T-helper 2 cell treated with Interferon-gamma antibody and Interleukin-4, amounts not matched to agents 5 μg/mL and 100 μg/mL, for 36 hours (primary cell): Measurements from ENCODE around the gene RUFY4.
"Not testable (repeated sequence)": the region's sequence is repeated elsewhere in the genome, so short reads cannot be mapped to it uniquely, and the experiment has no call there.

ENCODE experiments used
- DNase-seq: peaks from one replicate; pipeline ENCODE4 v3.0.0; 2021; ENCODE audit warnings: low spot score
- H3K27ac Mint-ChIP-seq: one replicate; pipeline ENCODE4 v1.8.0; 2021; ENCODE audit warnings: mild to moderate bottlenecking, mixed read lengths
- H3K27me3 Mint-ChIP-seq: one replicate; pipeline ENCODE4 v1.8.0; 2021; ENCODE audit warnings: low read depth, mixed read lengths
- H3K36me3 Mint-ChIP-seq: one replicate; pipeline ENCODE4 v1.8.0; 2021; ENCODE audit warnings: low read depth, mixed read lengths
- H3K4me1 Mint-ChIP-seq: one replicate; pipeline ENCODE4 v1.8.0; 2021; ENCODE audit warnings: low read depth, mixed read lengths
- H3K4me3 Mint-ChIP-seq: one replicate; pipeline ENCODE4 v1.8.0; 2022; ENCODE audit warnings: mild to moderate bottlenecking, moderate library complexity, mixed read lengths
- H3K9me3 Mint-ChIP-seq: one replicate; pipeline ENCODE4 v1.8.0; 2021; ENCODE audit warnings: mixed read lengths

Gene RUFY4

DNA sequence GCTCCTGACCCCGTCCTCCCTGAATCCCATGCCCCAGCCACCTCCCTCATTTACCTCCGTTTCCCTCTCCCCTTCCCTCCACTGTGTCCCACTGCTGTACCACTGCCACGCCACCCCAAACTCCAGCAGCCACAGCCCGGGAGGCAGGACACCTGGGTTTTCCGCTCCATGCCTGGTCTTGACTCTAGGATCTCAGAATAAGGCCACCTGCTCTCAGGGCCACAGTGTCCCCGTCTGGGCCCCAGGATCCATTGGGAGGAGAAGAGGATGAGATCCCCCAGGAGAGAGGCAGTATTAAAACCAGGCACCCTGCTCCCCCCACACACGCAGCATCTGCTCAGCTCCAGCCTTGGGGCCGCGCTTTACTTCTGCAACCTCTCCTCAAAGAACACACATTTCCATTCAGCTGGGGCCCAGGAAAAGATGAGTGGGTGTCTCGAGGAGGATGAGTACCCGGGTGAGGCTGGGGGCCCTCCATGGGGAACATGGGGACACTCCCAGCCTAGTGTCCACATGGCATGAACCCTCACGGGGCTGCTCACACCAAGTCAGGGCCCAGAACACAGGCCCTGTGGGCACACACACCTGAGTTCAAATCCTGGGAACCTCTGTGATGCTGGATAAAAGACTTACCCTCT lies 33.5 kb upstream of the RUFY4 start:
- peak overlapping the region; percentile 47 for H3K4me3 Mint-ChIP-seq
- no peaks in the 10 kb centered on the region for H3K9me3 Mint-ChIP-seq
- DNase-seq, result no peak
- peaks cover 17% of the 10 kb centered on the region for H3K27me3 Mint-ChIP-seq
- no peaks in the 10 kb centered on the region for H3K36me3 Mint-ChIP-seq
- peaks cover 9% of the 10 kb centered on the region for H3K4me1 Mint-ChIP-seq
- no peak overlapping the region for H3K27ac Mint-ChIP-seq

DNA sequence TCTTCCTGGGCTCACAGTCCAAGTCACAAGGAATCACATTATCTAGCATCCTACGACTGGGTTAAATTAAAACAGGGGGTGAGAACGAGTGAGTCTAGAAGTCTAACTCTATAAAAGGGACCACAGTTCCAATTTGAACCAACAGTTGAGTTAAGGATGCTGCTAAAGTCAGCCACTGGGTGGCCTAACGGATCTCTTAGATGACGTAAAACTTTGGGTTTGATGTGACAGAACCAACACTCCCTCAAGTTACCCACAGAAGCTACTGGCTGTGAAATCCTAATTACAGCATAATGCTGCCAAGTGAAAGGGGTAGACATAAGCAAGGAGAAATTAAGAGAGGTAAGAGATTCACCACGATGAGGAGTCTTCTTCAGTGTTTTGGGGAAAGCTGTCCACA lies 32.7 kb upstream of the RUFY4 start:
- Mint-ChIP-seq H3K9me3 (no peaks in the 10 kb centered on the region), H3K4me1 (peaks cover 13% of the 10 kb centered on the region), H3K27ac (peak overlapping the region; percentile 3), H3K4me3 (peak overlapping the region; percentile 5), H3K27me3 (peaks cover 17% of the 10 kb centered on the region), H3K36me3 (no peaks in the 10 kb centered on the region)
- DNase-seq, result no peak

DNA sequence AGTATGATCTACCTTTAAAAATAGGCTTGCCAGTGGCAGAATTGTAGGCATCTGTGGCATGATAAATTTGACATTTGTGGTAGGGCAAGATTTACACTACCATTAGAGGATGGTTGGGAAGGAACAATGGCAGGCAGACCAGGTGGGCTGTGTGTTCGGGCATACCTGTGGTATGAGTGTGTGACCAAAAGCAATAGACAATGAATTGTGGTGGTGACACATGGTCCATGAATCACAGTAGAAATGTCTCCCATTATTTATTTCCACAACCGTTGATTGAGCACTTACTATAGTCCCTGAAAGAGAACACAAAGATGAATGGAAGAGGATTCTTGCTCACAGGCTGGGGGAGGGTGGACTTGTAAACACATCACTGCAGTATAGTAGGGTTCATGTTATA lies 29.9 kb upstream of the RUFY4 start:
- H3K4me1 Mint-ChIP-seq, result peaks cover 16% of the 10 kb centered on the region
- H3K36me3 Mint-ChIP-seq, result peaks cover 7% of the 10 kb centered on the region

GRCh38 chr2:218040883-218041282 lies 28.2 kb upstream of the RUFY4 start:
- Mint-ChIP-seq H3K36me3 (peaks cover 7% of the 10 kb centered on the region), H3K27me3 (peaks cover 15% of the 10 kb centered on the region), H3K27ac (no peak overlapping the region), H3K4me1 (peaks cover 14% of the 10 kb centered on the region), H3K9me3 (peaks cover 19% of the 10 kb centered on the region), H3K4me3 (no peak overlapping the region)
- no peak for DNase-seq

More for the DNA sequence above, 29.9 kb upstream of the RUFY4 start:
- Mint-ChIP-seq H3K27me3 (peaks cover 15% of the 10 kb centered on the region), H3K27ac (peak overlapping the region; percentile 32), H3K9me3 (peaks cover 11% of the 10 kb centered on the region), H3K4me3 (no peak overlapping the region)
- DNase-seq, result no peak

DNA sequence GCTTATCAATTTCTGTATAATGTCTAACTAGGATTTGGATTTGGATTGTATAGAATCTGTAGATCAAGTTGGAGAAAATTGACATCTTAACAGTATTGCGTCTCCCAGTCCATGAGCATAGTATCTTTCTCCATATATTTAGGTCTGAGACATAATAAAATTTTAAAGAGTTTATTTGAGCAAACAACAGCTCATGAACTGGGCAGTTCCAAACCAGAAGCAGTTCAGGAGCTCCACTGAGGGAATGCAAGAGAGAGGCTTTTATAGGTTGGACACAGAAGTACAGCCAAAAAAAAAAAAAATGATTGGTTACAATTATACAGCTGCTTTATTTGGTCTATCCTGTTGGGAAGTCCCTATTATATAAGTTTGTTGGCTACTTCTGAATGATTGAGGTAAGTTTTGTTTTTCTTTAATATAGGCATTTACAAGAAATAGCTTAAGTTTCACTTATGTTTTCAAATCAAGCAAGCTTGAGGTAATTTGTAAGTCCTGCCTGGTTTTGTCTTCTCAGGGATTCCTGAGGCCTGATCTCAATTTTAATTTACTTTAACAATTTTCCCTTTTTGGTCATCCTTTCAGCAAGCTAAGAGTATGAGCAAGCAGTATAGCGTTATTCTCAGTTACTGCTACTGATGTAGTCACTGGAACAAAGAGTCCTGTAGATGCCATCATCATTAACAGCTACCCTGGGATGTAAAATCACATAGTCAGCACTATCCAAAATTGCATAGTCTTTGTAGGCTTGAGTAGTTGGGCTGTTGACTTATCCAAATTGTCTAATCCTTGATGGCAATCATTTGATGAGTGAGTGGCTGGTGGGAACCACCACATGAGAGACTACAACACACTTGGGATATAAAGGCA lies 27.5 kb upstream of the RUFY4 start:
- Mint-ChIP-seq H3K36me3 (peaks cover 7% of the 10 kb centered on the region), H3K9me3 (peaks cover 19% of the 10 kb centered on the region), H3K27me3 (peaks cover 15% of the 10 kb centered on the region), H3K4me1 (peaks cover 14% of the 10 kb centered on the region), H3K4me3 (no peak overlapping the region), H3K27ac (peak overlapping the region; percentile 73)
- no peak for DNase-seq

DNA sequence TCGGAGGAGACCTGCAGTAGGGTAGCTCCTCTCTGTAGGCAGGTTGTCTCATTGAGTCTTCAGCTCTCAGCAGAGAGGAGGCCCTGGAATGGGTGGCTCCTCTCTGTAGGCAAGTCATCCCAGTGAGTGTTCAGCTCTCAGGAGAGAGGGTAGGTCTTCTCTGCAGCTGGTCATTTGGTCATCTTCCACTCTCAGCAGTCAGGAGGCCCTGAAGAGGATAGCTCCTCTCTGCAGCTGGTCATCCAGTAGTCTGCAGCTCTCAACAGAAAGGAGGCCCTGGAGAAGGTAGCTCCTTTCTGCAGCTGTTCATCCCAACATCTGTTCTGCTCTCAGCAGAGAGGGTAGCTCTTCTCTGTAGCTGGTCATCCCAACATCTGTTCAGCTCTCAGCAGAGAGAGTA lies 26.0 kb upstream of the RUFY4 start:
- DNase-seq, result no peak
- peaks cover 12% of the 10 kb centered on the region for H3K27me3 Mint-ChIP-seq
- H3K27ac Mint-ChIP-seq, result no peak overlapping the region
- peaks cover 14% of the 10 kb centered on the region for H3K4me1 Mint-ChIP-seq
- no peak overlapping the region for H3K4me3 Mint-ChIP-seq
- H3K36me3 Mint-ChIP-seq, result peaks cover 7% of the 10 kb centered on the region
- peaks cover 19% of the 10 kb centered on the region for H3K9me3 Mint-ChIP-seq

GRCh38 chr2:218043701-218044109 lies 25.3 kb upstream of the RUFY4 start:
- no peak for DNase-seq
- Mint-ChIP-seq H3K4me3 (no peak overlapping the region), H3K4me1 (peaks cover 14% of the 10 kb centered on the region), H3K9me3 (peaks cover 19% of the 10 kb centered on the region), H3K27me3 (peaks cover 15% of the 10 kb centered on the region), H3K36me3 (peaks cover 7% of the 10 kb centered on the region), H3K27ac (no peak overlapping the region)

- H3K4me3 Mint-ChIP-seq, result not testable (repeated sequence)
These were observed 24.5 kb upstream of the RUFY4 start for GRCh38 chr2:218044599-218044998.

DNA sequence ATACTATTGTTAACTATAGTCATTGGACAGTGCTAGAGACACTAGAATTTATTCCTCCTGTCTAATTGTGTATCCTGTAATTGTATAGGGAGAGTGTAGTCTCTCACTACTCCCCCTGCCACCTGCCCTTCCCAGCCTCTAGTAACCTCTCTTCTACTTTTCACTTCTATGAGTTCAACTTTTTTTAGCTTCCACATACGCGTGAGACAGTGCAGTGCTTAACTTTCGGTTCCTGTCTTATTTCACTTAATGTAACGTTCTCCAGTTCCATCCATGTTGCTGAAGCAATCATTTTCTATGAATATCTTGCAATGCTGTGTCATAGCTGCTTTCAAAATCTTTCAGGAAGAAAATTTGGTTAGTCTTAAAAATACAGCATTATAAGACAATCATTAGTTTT lies 22.8 kb upstream of the RUFY4 start:
- H3K9me3 Mint-ChIP-seq, result peaks cover 19% of the 10 kb centered on the region
- peaks cover 7% of the 10 kb centered on the region for H3K36me3 Mint-ChIP-seq
- no peak overlapping the region for H3K4me3 Mint-ChIP-seq
- DNase-seq, result no peak
- H3K4me1 Mint-ChIP-seq, result peaks cover 5% of the 10 kb centered on the region
- no peak overlapping the region for H3K27ac Mint-ChIP-seq
- peaks cover 12% of the 10 kb centered on the region for H3K27me3 Mint-ChIP-seq

More at GRCh38 chr2:218044599-218044998, 24.5 kb upstream of the RUFY4 start:
- DNase-seq, H3K4me1 Mint-ChIP-seq, H3K27ac Mint-ChIP-seq, H3K36me3 Mint-ChIP-seq, H3K27me3 Mint-ChIP-seq: not testable (repeated sequence)
- peaks cover 19% of the 10 kb centered on the region for H3K9me3 Mint-ChIP-seq

- Mint-ChIP-seq H3K27ac (no peak overlapping the region), H3K36me3 (no peaks in the 10 kb centered on the region), H3K9me3 (peaks cover 14% of the 10 kb centered on the region), H3K27me3 (peaks cover 12% of the 10 kb centered on the region), H3K4me3 (no peak overlapping the region), H3K4me1 (no peaks in the 10 kb centered on the region)
- no peak for DNase-seq
These were observed 21.4 kb upstream of the RUFY4 start for GRCh38 chr2:218047536-218048225.

GRCh38 chr2:218051903-218052302 lies 17.1 kb upstream of the RUFY4 start:
- H3K4me1 Mint-ChIP-seq, result no peaks in the 10 kb centered on the region
- no peaks in the 10 kb centered on the region for H3K9me3 Mint-ChIP-seq
- no peak for DNase-seq
- H3K27me3 Mint-ChIP-seq, result peaks cover 14% of the 10 kb centered on the region
- H3K4me3 Mint-ChIP-seq, result no peak overlapping the region
- no peak overlapping the region for H3K27ac Mint-ChIP-seq
- no peaks in the 10 kb centered on the region for H3K36me3 Mint-ChIP-seq

GRCh38 chr2:218059289-218059688 lies 9.8 kb upstream of the RUFY4 start:
- Mint-ChIP-seq H3K27me3 (peaks cover 17% of the 10 kb centered on the region), H3K4me3 (no peak overlapping the region), H3K4me1 (no peaks in the 10 kb centered on the region), H3K27ac (no peak overlapping the region), H3K36me3 (no peaks in the 10 kb centered on the region), H3K9me3 (no peaks in the 10 kb centered on the region)
- DNase-seq, result no peak

DNA sequence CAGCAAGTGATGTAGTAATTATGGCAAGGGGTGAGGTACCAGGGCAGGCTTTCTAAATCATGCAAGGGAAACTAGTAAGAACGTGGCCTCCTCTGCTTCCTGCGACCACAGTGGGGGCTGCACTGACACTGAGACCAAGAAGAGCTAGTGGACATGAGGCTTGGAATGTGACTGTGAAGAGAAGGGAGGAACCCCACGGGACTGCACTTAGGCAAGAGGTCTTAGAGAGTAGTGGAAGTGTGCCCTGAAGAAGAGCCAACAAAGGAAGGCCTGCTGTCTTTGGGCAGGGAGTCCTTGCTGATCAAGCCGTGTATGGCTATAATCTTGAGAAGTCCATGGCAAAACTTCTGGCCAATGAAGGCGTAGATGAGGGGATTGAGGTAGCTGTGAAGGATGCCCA lies 8.9 kb upstream of the RUFY4 start:
- H3K27me3 Mint-ChIP-seq, result peaks cover 17% of the 10 kb centered on the region
- H3K4me3 Mint-ChIP-seq, result no peak overlapping the region
- DNase-seq, result no peak
- no peaks in the 10 kb centered on the region for H3K4me1 Mint-ChIP-seq
- no peak overlapping the region for H3K27ac Mint-ChIP-seq
- H3K9me3 Mint-ChIP-seq, result no peaks in the 10 kb centered on the region
- H3K36me3 Mint-ChIP-seq, result no peaks in the 10 kb centered on the region
